Adrenal gland (tissue), 12 donors: ENCODE results near the gene TDRD12. TPM values are rescaled to one million over a fixed set of nuclear protein-coding genes. Genes with fewer than 3 reads are reported as not detected.

ENCODE experiments used
- DNase-seq, 7 donors: peaks; one replicate each; pipeline ENCODE4 v3.0.0-alpha.2; 2019 to 2020
- H3K27ac ChIP-seq, 5 donors: fragments of 200-600 bp; sonication (generic) in 4 of 5; 1 replicate in 3 of 5; 2 replicates in 2 of 5; pipeline versions ENCODE4 v1.5.1 to v1.8.0; 2016 to 2020; ENCODE audit warnings: mild to moderate bottlenecking in 1 of 5
- H3K27me3 ChIP-seq: fragments of 200-600 bp; 2 replicates; pipeline ENCODE4 v1.8.0; 2021
- H3K36me3 ChIP-seq, 2 donors: fragments of 200-600 bp; replicated peaks in 1 of 2; 1 replicate in 1 of 2; 2 replicates in 1 of 2; pipeline versions ENCODE4 v1.5.1 to v1.8.0; 2018 to 2022
- H3K4me1 ChIP-seq, 2 donors: fragments of 200-600 bp; replicated peaks in 1 of 2; 1 replicate in 1 of 2; 2 replicates in 1 of 2; pipeline versions ENCODE4 v1.5.1 to v1.8.0; 2018 to 2021
- H3K4me3 ChIP-seq, 4 donors: fragments of 200-600 bp; sonication (generic) in 3 of 4; one replicate each; pipeline ENCODE4 v1.5.1; 2016 to 2018
- H3K9me3 ChIP-seq, 3 donors: fragments of 200-600 bp; sonication (generic) in 1 of 3; replicated peaks in 1 of 3; 1 replicate in 2 of 3; 2 replicates in 1 of 3; pipeline versions ENCODE4 v1.5.1 to v1.8.0; 2016 to 2021
- POLR2A ChIP-seq, 2 donors: fragments of 450-650 bp; IDR thresholded peaks; one replicate each; pipeline ENCODE4 v1.6.1; 2017; ENCODE audit warnings: antibody characterized with exemption in 2 of 2, mild to moderate bottlenecking in 2 of 2, moderate library complexity in 1 of 2
- WGBS, 4 donors: extraction: QIAGEN DNeasy Blood & Tissue Kit in 2 of 4; methylation state at CpG; one replicate each; pipeline versions ENCODE4 v1.1.5 to v1.1.7; 2013 to 2017; 5-methylcytosine and 5-hydroxymethylcytosine counted together
- intact Hi-C, 2 donors: fragments of 100-400 bp; cut with DNase I; formaldehyde crosslinking; loops; one replicate each; pipeline versions ENCODE4 v1.14.1 to v1.15.0; 2022 to 2023
- polyA plus RNA-seq, 3 donors: library from polyadenylated mRNA; stranded (reverse); fragments of 200-250 nt in 2 of 3; fragments of 350-450 nt in 1 of 3; fragmentation: Illumina TruSeq in 1 of 3; extraction: RNeasy Lipid Tissue Mini Kit (QIAGEN cat#74804) in 1 of 3; gene quantifications; one replicate each; pipeline ENCODE4 v1.2.3, GENCODE V29; 2013 to 2014
- total RNA-seq, 9 donors: library from RNA; depleted of rRNA in 4 of 9; stranded (reverse); fragments of >200 nt in 4 of 9; fragments of 120-200 nt in 1 of 9; fragmentation: NEBNext Ultra II Directional in 1 of 9; extraction: Animal tissue kit (Norgen Biotek cat#: 25700) in 1 of 9; gene quantifications; one replicate each; pipeline versions ENCODE4 v1.1.0 to v1.2.4, GENCODE V29; 2013 to 2023
- TF ChIP-seq, protein P1 (sequence below), 6 experiments: fragments of 450-650 bp in 4 of 6; fragments of 200-600 bp in 2 of 6; sonication (generic) in 1 of 6; IDR thresholded peaks; 1 replicate in 5 of 6; 2 replicates in 1 of 6; pipeline versions ENCODE4 v1.5.1 to v1.8.0; 2016 to 2021; ENCODE audit warnings: antibody characterized with exemption in 6 of 6, mild to moderate bottlenecking in 2 of 6, moderate library complexity in 1 of 6
- donor health status: healthy with polysubstance abuse.
- donor health status: Bipolar disorder and iron deficiency.
- donor health status: DM: yes; HTN: yes; CAD: no.
- donor health status: DM: no; HTN: no; CAD: no.
- donor health status: DM: no; HTN: no; CAD: no.
- donor health status: DM: yes; HTN: yes; CAD: no.

TDRD12 gene
- total and polyA plus RNA-seq, 12 donors = 0.08 to 3.7 (median 1.1) TPM; not detected in 2

DNA sequence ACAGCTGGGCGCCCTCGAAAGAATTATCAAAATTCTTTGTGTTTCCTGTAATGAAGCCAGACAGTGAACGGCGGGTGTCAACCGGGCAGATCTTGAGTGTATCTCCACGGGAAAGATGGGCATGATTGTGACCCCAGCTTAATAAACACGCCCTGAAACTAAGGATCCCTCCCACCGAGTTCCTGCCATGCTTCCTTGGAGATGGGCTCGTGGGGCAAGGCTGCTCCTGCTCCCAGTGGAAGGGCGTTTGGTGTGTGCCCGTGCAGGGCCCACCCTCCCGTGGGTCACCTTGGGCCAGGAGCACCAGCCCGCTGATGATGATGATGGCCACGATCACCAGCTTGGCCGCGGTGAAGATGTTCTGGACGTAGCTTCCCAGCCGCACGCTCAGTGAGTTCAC lies 142.6 kb downstream of the TDRD12 start:
- intact Hi-C loops = no loop called here

DNA sequence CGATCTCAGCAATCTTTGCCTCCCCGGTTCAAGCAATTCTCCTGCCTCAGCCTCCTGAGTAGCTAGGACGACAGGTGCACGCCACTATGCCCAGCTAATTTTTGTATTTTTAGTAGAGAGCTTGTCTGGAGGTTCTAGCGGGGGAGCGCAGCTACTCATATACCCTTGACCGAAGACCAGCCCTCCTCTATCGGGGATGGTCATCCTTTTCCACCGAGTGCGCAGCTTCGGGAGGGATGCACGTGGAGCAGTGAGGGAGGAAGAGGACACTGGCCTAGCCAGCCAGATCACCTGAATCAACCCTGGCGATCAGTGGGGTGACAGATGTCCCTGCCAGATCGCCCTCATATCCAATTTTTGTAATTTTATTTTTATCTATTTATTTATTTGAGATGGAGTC lies 143.2 kb downstream of the TDRD12 start:
- no peak for DNase-seq
- WGBS, 4 donors = 90 to 97% (median 95%) methylated on average over 13 to 14 of the region's 14 CpGs
- no peaks in the 10 kb centered on the region for H3K36me3 ChIP-seq
- H3K4me3 ChIP-seq = no peak overlapping the region
- H3K27me3 ChIP-seq = no peaks in the 10 kb centered on the region
- no peak overlapping the region for H3K27ac ChIP-seq
- intact Hi-C loops = no loop called here
- TF ChIP-seq, protein P1, sequence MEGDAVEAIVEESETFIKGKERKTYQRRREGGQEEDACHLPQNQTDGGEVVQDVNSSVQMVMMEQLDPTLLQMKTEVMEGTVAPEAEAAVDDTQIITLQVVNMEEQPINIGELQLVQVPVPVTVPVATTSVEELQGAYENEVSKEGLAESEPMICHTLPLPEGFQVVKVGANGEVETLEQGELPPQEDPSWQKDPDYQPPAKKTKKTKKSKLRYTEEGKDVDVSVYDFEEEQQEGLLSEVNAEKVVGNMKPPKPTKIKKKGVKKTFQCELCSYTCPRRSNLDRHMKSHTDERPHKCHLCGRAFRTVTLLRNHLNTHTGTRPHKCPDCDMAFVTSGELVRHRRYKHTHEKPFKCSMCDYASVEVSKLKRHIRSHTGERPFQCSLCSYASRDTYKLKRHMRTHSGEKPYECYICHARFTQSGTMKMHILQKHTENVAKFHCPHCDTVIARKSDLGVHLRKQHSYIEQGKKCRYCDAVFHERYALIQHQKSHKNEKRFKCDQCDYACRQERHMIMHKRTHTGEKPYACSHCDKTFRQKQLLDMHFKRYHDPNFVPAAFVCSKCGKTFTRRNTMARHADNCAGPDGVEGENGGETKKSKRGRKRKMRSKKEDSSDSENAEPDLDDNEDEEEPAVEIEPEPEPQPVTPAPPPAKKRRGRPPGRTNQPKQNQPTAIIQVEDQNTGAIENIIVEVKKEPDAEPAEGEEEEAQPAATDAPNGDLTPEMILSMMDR (IDR thresholded peaks at IDR 0.05) = no peak
- TF ChIP-seq POLR2A (IDR thresholded peaks at IDR 0.05) = no peak
- H3K9me3 ChIP-seq = no peaks in the 10 kb centered on the region
- no peaks in the 10 kb centered on the region for H3K4me1 ChIP-seq

More for the DNA sequence above, 142.6 kb downstream of the TDRD12 start:
- no peaks in the 10 kb centered on the region for H3K4me1 ChIP-seq
- WGBS, 4 donors = 91 to 97% (median 94%) methylated on average over 19 of the region's 19 CpGs
- H3K9me3 ChIP-seq = no peaks in the 10 kb centered on the region
- no peaks in the 10 kb centered on the region for H3K27me3 ChIP-seq
- no peaks in the 10 kb centered on the region for H3K36me3 ChIP-seq
- DNase-seq = no peak
- no peak overlapping the region for H3K4me3 ChIP-seq
- no peak for TF ChIP-seq POLR2A (IDR thresholded peaks at IDR 0.05)
- TF ChIP-seq, protein P1 (IDR thresholded peaks at IDR 0.05) = no peak
- no peak overlapping the region for H3K27ac ChIP-seq

DNA sequence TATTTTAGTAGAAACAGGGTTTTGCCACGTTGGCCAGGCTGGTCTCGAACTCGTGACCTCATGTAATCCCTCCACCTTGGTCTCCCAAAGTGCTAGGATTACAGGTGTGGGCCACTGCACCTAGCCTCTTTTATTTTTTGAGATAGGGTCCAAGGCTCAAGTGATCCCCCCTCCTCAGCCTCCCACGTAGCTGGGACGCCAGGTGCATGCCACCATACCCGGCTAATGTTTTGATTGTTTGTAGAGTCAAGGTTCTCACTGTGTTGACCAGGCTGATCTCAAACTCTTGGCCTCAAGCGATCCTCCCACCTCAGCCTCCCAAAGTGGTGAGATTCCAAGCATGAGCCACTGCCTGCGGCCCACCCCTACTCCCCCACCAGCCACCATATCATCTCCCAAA lies 143.7 kb downstream of the TDRD12 start:
- no peaks in the 10 kb centered on the region for H3K27me3 ChIP-seq
- DNase-seq = no peak
- no peaks in the 10 kb centered on the region for H3K9me3 ChIP-seq
- H3K27ac ChIP-seq = no peak overlapping the region
- intact Hi-C loops = no loop called here
- no peaks in the 10 kb centered on the region for H3K4me1 ChIP-seq
- no peak overlapping the region for H3K4me3 ChIP-seq
- WGBS, 4 donors = 89 to 94% (median 90%) methylated on average over 8 of the region's 8 CpGs
- TF ChIP-seq POLR2A (IDR thresholded peaks at IDR 0.05) = no peak
- TF ChIP-seq, protein P1 (IDR thresholded peaks at IDR 0.05) = no peak
- no peaks in the 10 kb centered on the region for H3K36me3 ChIP-seq

DNA sequence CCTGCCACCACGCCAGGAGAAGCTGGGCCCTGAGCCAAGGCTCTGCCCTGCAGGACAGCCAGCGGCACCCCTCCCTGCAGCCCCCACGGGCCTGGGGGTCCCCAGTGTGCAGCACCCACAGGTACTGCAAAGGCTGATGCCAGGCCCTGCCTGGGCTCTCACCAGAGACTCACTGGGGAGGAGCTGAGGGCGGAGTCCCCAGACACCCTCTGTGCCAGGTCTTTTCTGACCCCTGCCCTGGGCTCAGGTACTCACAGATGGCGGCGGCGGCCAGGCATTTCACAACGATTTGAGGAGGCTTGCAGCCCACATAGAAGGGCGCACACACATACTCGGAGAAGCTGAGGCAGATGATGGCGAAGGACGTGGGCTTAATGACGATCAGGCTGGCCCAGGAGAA lies 144.3 kb downstream of the TDRD12 start:
- TF ChIP-seq POLR2A (IDR thresholded peaks at IDR 0.05) = no peak
- TF ChIP-seq, protein P1 (IDR thresholded peaks at IDR 0.05) = no peak
- intact Hi-C loops = no loop called here
- H3K27ac ChIP-seq = no peak overlapping the region
- no peaks in the 10 kb centered on the region for H3K9me3 ChIP-seq
- DNase-seq = no peak
- WGBS, 4 donors = 89 to 98% (median 94%) methylated on average over 7 to 13 of the region's 13 CpGs
- H3K4me1 ChIP-seq = no peaks in the 10 kb centered on the region
- H3K4me3 ChIP-seq = no peak overlapping the region
- H3K27me3 ChIP-seq = no peaks in the 10 kb centered on the region
- no peaks in the 10 kb centered on the region for H3K36me3 ChIP-seq
